Right renal cortex interstitium (tissue), 3 donors: ENCODE results near the gene MARS2. TPM values are rescaled to one million over a fixed set of nuclear protein-coding genes. Genes with fewer than 3 reads are reported as not detected.
"Not testable (repeated sequence)": the region's sequence is repeated elsewhere in the genome, so short reads cannot be mapped to it uniquely, and the experiment has no call there.

Experiments used
- DNase-seq, 3 donors: peaks; one replicate each; pipeline ENCODE4 v3.0.0-alpha.2; 2013; ENCODE audit warnings: low read depth in 3 of 3, low spot score in 2 of 3
- polyA plus RNA-seq, 3 donors: library from polyadenylated mRNA; unstranded; fragments of 120-200 nt; gene quantifications; one replicate each; pipeline ENCODE4 v1.2.1, GENCODE V29; 2013; ENCODE audit not compliant: insufficient read length in 3 of 3

MARS2 gene
- 1 to 10 TPM; 7.1 to 8.1 (median 7.9) TPM for polyA plus RNA-seq

- peak; percentile 69 to 86 (median 84) for DNase-seq
Measured at GRCh38 chr2:197705121-197705911, at the start of gene MARS2. TSS of gene MARS2 (plus strand) at chr2:197705369. CDS start at chr2:197705406, 37 bp downstream.

- no peak for DNase-seq
Measured at GRCh38 chr2:197657562-197657961, 47.6 kb upstream of the MARS2 start.

- DNase-seq: no peak
Measured at GRCh38 chr2:197661626-197662025, 43.5 kb upstream of the MARS2 start.

GRCh38 chr2:197666277-197666676 lies 38.9 kb upstream of the MARS2 start:
- DNase-seq: no peak

GRCh38 chr2:197668296-197668695 lies 36.9 kb upstream of the MARS2 start:
- DNase-seq: no peak

- no peak for DNase-seq
Measured at GRCh38 chr2:197669077-197669476, 36.1 kb upstream of the MARS2 start.

- DNase-seq: no peak
Measured at GRCh38 chr2:197672371-197672893, 32.7 kb upstream of the MARS2 start.

- peak in 1 of 3 donors; percentile 4 for DNase-seq
Measured at GRCh38 chr2:197673106-197673505, 32.1 kb upstream of the MARS2 start.

- no peak for DNase-seq
Measured at GRCh38 chr2:197673606-197674005, 31.6 kb upstream of the MARS2 start.

- peak in 1 of 3 donors; percentile 12 for DNase-seq
Measured at GRCh38 chr2:197674060-197674459, 31.1 kb upstream of the MARS2 start.

- DNase-seq: peak in 1 of 3 donors; percentile 36
Measured at GRCh38 chr2:197674591-197674990, 30.6 kb upstream of the MARS2 start.

GRCh38 chr2:197675246-197675645 lies 29.9 kb upstream of the MARS2 start, which contains the start of gene RFTN2:
TSS of gene RFTN2 (minus strand) at chr2:197675587. CDS start at chr2:197675458, 129 bp downstream.
- DNase-seq: no peak

GRCh38 chr2:197675711-197676188 lies 29.4 kb upstream of the MARS2 start:
- peak in 2 of 3 donors; percentile 63 to 69 for DNase-seq

- no peak for DNase-seq
Measured at GRCh38 chr2:197677056-197677455, 28.1 kb upstream of the MARS2 start.

GRCh38 chr2:197677483-197677882 lies 27.7 kb upstream of the MARS2 start:
- no peak for DNase-seq

- not testable (repeated sequence) for DNase-seq
Measured at GRCh38 chr2:197695206-197695605, 10.0 kb upstream of the MARS2 start.

- not testable (repeated sequence) for DNase-seq
Measured at GRCh38 chr2:197695971-197696370, 9.2 kb upstream of the MARS2 start.

- DNase-seq: not testable (repeated sequence)
Measured at GRCh38 chr2:197696571-197696970, 8.6 kb upstream of the MARS2 start.

GRCh38 chr2:197699724-197700123 lies 5.4 kb upstream of the MARS2 start:
- DNase-seq: not testable (repeated sequence)

- DNase-seq: no peak
Measured at GRCh38 chr2:197700960-197701359, 4.2 kb upstream of the MARS2 start.

- DNase-seq: no peak
Measured at GRCh38 chr2:197704434-197705120, 592 bp upstream of the MARS2 start.
